HepG2 (cell line): ENCODE results near the gene FXYD1. TPM values are rescaled to one million over a fixed set of nuclear protein-coding genes. Genes with fewer than 3 reads are reported as not detected.

Source experiments
- ATAC-seq: fragments of 200-7000 bp; cut with Tn5 transposase; 3 replicates; pipeline ENCODE4 v1.9.1; 2020; ENCODE audit warnings: mild to moderate bottlenecking, moderate library complexity
- BruUV-seq: library from RNA; stranded (reverse); fragments of 400-500 nt; replicated peaks from 2 replicates; lab custom pipeline; 2021; lab: Mats Ljungman, UMichigan
- CTCF ChIA-PET: fragments of 300-600 bp; formaldehyde crosslinking; extraction: SDS; loops from one replicate; lab custom pipeline; 2021; ENCODE audit warnings: low total read pairs, inconsistent platforms, low intra/inter-chr PET ratio; lab: Yijun Ruan, JAX
- POLR2A ChIA-PET: fragments of 350-600 bp; sonication (Branson Sonifier 250); formaldehyde crosslinking; loops from one replicate; lab custom pipeline; 2020; ENCODE audit warnings: antibody characterized with exemption, inconsistent platforms; lab: Yijun Ruan, JAX
- DNase-seq: peaks from one replicate; pipeline ENCODE4 v3.0.0-alpha.2; 2015; ENCODE audit warnings: low spot score
- FAIRE-seq: peaks from 3 replicates; lab custom pipeline; 2011; peaks lifted over from hg19 to GRCh38; lab: Jason Lieb, UNC
- H2AFZ ChIP-seq: one replicate; pipeline ENCODE4 v1.6.1; 2011; ENCODE audit warnings: low read length, inconsistent platforms
- H3K27ac ChIP-seq: fragments of 300-600 bp; 3 replicates; pipeline ENCODE4 v1.8.0; 2011; ENCODE audit warnings: mixed run types, mild to moderate bottlenecking, mixed read lengths, low read length, inconsistent platforms; ENCODE audit not compliant: insufficient read depth; ENCODE audit errors: extremely low read length
- H3K27me3 ChIP-seq, 2 experiments: fragments of 200-600 bp in 1 of 2; 2 replicates in 1 of 2; 3 replicates in 1 of 2; pipeline versions ENCODE4 v1.6.0 to v1.8.0; 2011; ENCODE audit warnings: low read length in 2 of 2, mild to moderate bottlenecking in 2 of 2, moderate library complexity in 2 of 2, inconsistent platforms in 1 of 2; ENCODE audit not compliant: insufficient read depth in 2 of 2, control insufficient read depth in 1 of 2
- H3K36me3 ChIP-seq, 2 experiments: fragments of 200-600 bp in 1 of 2; replicated peaks in 1 of 2; 2 replicates in 1 of 2; 3 replicates in 1 of 2; pipeline versions ENCODE4 v1.5.1 to v1.8.0; 2011; ENCODE audit warnings: low read length in 2 of 2, inconsistent platforms in 1 of 2; ENCODE audit not compliant: insufficient read depth in 2 of 2, control insufficient read depth in 1 of 2
- H3K4me1 ChIP-seq: 2 replicates; pipeline ENCODE4 v1.5.1; 2012; ENCODE audit warnings: low read length, inconsistent platforms; ENCODE audit not compliant: insufficient read depth
- H3K4me2 ChIP-seq: 2 replicates; pipeline ENCODE4 v1.6.0; 2011; ENCODE audit warnings: low read depth, low read length, inconsistent platforms
- H3K4me3 ChIP-seq, 3 experiments: fragments of 200-600 bp in 1 of 3; sonication (generic), shearing (Covaris generic) in 1 of 3; replicated peaks in 1 of 3; 2 replicates each; pipeline ENCODE4 v1.5.1; 2011 to 2016; ENCODE audit warnings: low read length in 3 of 3, inconsistent platforms in 2 of 3, low read depth in 2 of 3, mild to moderate bottlenecking in 2 of 3, control low read depth in 1 of 3, mixed read lengths in 1 of 3; ENCODE audit not compliant: insufficient read depth in 1 of 3
- H3K79me2 ChIP-seq: one replicate; pipeline ENCODE4 v1.6.1; 2011; ENCODE audit warnings: low read length, inconsistent platforms; ENCODE audit not compliant: insufficient read depth
- H3K9ac ChIP-seq: 2 replicates; pipeline ENCODE4 v1.6.0; 2011; ENCODE audit warnings: mild to moderate bottlenecking, low read depth, low read length, inconsistent platforms; ENCODE audit not compliant: insufficient read depth
- H3K9me3 ChIP-seq: 2 replicates; pipeline ENCODE4 v1.5.1; 2012; ENCODE audit warnings: mild to moderate bottlenecking, low read length
- H4K20me1 ChIP-seq: 2 replicates; pipeline ENCODE4 v1.6.0; 2011; ENCODE audit warnings: inconsistent platforms, mild to moderate bottlenecking, low read length, moderate library complexity; ENCODE audit not compliant: insufficient read depth
- CEBPG ChIP-seq: IDR thresholded peaks from 2 replicates; pipeline ENCODE4 v1.6.1; 2016
- CREB1 ChIP-seq, 2 experiments: fragments of 450-650 bp in 1 of 2; IDR thresholded peaks; 2 replicates each; pipeline ENCODE4 v1.6.1; 2016 to 2017; ENCODE audit warnings: control low read depth in 1 of 2, mild to moderate bottlenecking in 1 of 2, missing compliant biosample characterization in 1 of 2, missing genetic modification characterization in 1 of 2
- REXO4 ChIP-seq: sonication (generic); formaldehyde crosslinking; IDR thresholded peaks from 2 replicates; pipeline ENCODE4 v1.8.0; 2022; ENCODE audit warnings: missing genetic modification reagents, mild to moderate bottlenecking, borderline replicate concordance
- ZFP41 ChIP-seq: sonication (generic); formaldehyde crosslinking; IDR thresholded peaks from 2 replicates; pipeline ENCODE4 v1.4.0; 2020; ENCODE audit warnings: mild to moderate bottlenecking, missing genetic modification reagents, borderline replicate concordance
- ZNF12 ChIP-seq: sonication (generic); formaldehyde crosslinking; IDR thresholded peaks from 2 replicates; pipeline ENCODE4 v1.5.0; 2020; ENCODE audit warnings: missing genetic modification reagents
- WGBS: methylation state at CpG from one replicate; pipeline ENCODE4 v1.1.6; 2017; ENCODE audit warnings: low lambda C conversion rate; 5-methylcytosine and 5-hydroxymethylcytosine counted together
- in situ Hi-C: cut with HindIII; loops from 2 replicates; pipeline ENCODE4 v1.10.0; 2017; ENCODE audit warnings: low pct_unique_long_range_greater_than_20kb; ENCODE audit not compliant: extremely low pct_ligation_motif_present
- intact Hi-C: fragments of 100-400 bp; cut with micrococcal nuclease; formaldehyde crosslinking; loops from one replicate; pipeline ENCODE4 v1.10.0; 2022; ENCODE audit not compliant: unreplicated experiment
- polyA plus RNA-seq, 8 experiments: library from polyadenylated mRNA; depleted of rRNA in 3 of 8; stranded (reverse) in 7 of 8; unstranded in 1 of 8; fragments of >200 nt; fragmentation: Illumina TruSeq in 4 of 8; extraction: Trizol in 4 of 8; gene quantifications; 2 replicates each; pipeline versions ENCODE4 v1.2.1 to v1.2.3, GENCODE V29; 2011 to 2016; ENCODE audit warnings: low read depth in 4 of 8, missing spikeins in 1 of 8, mixed read lengths in 1 of 8; ENCODE audit not compliant: insufficient read depth in 1 of 8
- total RNA-seq, 5 experiments: library from RNA; depleted of rRNA; stranded (reverse); fragments of >200 nt; fragmentation: Illumina TruSeq; extraction: Trizol; gene quantifications; 2 replicates each; pipeline ENCODE4 v1.2.3, GENCODE V29; 2016; ENCODE audit warnings: low read depth in 1 of 5

FXYD1 gene
- total and polyA plus RNA-seq, 2 of the 13 experiments (the other 11 are each of a cell fraction or from before 2014, with no cell fraction given), result 31.2 TPM; not detected in 1

DNA sequence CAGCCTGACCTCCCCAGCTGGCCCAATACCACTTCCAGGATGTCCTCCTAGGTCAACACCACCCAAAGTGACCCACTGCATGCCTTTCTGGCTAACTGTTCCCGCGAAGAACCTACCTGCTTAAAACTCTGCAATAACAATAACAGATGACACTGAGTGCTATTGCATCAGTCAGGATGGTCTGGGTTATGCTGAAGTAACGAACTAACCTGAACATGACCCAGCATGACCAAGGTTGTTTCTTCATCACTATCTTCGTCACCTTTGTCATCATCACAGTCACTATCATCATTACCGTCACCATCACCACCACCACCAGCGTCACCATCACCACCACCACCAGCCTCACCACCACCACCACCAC lies 33.6 kb upstream of the FXYD1 start:
- 75% methylated on average over 6 of the region's 6 CpGs for WGBS
- H3K27me3 ChIP-seq, result peaks cover 0 to 4% of the 10 kb centered on the region in 2 experiments; a peak in 1 of 5 replicates
- no peaks in the 10 kb centered on the region for H3K79me2 ChIP-seq
- H3K9me3 ChIP-seq, result no peaks in the 10 kb centered on the region
- CTCF ChIA-PET, result no interaction called here
- H3K4me3 ChIP-seq, result no peak overlapping the region
- no peak overlapping the region for H3K27ac ChIP-seq
- H3K9ac ChIP-seq, result no peak overlapping the region
- TF ChIP-seq ZNF12 (CRISPR knock-in tag) (peak; percentile 92), CEBPG (peak; percentile 29; the same call in 1 of the 2 replicates), REXO4 (CRISPR knock-in tag) (no peak)
- no peaks in the 10 kb centered on the region for H3K36me3 ChIP-seq
- no peak overlapping the region for H2AFZ ChIP-seq
- POLR2A ChIA-PET, result no interaction called here
- ATAC-seq, result no peak
- no peaks in the 10 kb centered on the region for H4K20me1 ChIP-seq
- H3K4me1 ChIP-seq, result peaks cover 52% of the 10 kb centered on the region
- no peak for FAIRE-seq
- in situ Hi-C loops (no loop called here), intact Hi-C loops (no loop called here)
- no peak for DNase-seq
- BruUV-seq, result no TSS peak
- no peak overlapping the region for H3K4me2 ChIP-seq

DNA sequence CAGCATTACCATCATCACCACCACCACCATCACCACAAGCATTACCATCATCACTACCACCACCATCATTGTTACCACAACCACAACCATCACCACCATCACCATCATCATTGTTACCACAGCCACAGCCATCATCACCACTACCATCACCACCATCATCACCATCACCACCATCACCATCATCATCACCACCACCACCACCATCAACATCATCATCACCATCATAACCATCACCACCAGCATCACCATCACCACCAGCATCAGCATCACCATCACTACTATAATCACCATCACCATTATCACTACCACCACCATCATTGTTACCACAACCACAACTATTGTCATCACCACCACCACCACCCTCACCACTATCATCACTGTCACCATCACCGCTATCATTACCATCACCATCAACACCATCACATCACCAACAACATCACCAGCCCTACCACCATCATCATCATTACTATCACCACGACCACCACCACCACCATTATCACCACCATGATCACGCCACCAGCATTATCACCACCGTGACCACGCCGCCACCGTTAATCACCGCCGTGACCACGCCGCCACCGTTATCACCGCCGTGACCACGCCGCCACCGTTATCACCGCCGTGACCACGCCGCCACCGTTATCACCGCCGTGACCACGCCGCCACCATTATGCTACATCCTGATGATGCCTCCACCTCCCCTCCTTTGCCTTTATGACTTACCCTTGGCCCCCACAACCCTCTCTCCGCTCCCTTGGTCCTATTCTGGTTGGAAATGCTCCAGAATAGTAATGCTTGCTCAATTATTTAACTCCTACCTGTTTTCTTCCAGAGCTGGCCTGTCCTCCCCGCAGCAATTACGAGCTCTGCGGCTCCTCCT lies 33.0 kb upstream of the FXYD1 start:
- BruUV-seq, result no TSS peak
- POLR2A ChIA-PET, result no interaction called here
- Histone ChIP-seq H2AFZ (no peak overlapping the region), H3K4me1 (peaks cover 50% of the 10 kb centered on the region), H3K9ac (no peak overlapping the region), H4K20me1 (no peaks in the 10 kb centered on the region), H3K27ac (no peak overlapping the region), H3K27me3 (peaks cover 0 to 4% of the 10 kb centered on the region in 2 experiments; a peak in 1 of 5 replicates), H3K4me3 (no peak overlapping the region), H3K4me2 (no peak overlapping the region), H3K36me3 (no peaks in the 10 kb centered on the region), H3K79me2 (no peaks in the 10 kb centered on the region), H3K9me3 (no peaks in the 10 kb centered on the region)
- CTCF ChIA-PET, result no interaction called here
- no peak for DNase-seq
- WGBS, result 85% methylated on average over 30 of the region's 30 CpGs
- no peak for ATAC-seq
- no peak for FAIRE-seq
- TF ChIP-seq ZFP41, result no peak
- peak; percentile 83 for TF ChIP-seq CREB1 (IDR thresholded peaks at IDR 0.05)
- no peak for TF ChIP-seq CREB1 (CRISPR knock-in tag; IDR thresholded peaks at IDR 0.05)
- intact Hi-C loops, result no loop called here
- in situ Hi-C loops, result no loop called here
